ENCODE measurements around the gene KCNAB1.

The KCNAB1 gene

GRCh38 chr3:156455839-156456238 is 335.5 kb downstream of the KCNAB1 start:
- TF ChIP-seq FOXP2 (optimal IDR thresholded peaks at IDR 0.05; ENCODE audit: borderline replicate concordance, extremely low read depth, extremely low read length, insufficient read depth) (no peak), SIN3A (IDR thresholded peaks at IDR 0.05; ENCODE audit: borderline replicate concordance, insufficient read depth, low read length) (no peak), POLR2AphosphoS5 (IDR thresholded peaks at IDR 0.05; ENCODE audit: low read depth, low read length) (no peak), TAF1 (IDR thresholded peaks at IDR 0.05; ENCODE audit: borderline replicate concordance, insufficient read depth, low read length) (no peak)
- TF ChIP-seq, protein P1, sequence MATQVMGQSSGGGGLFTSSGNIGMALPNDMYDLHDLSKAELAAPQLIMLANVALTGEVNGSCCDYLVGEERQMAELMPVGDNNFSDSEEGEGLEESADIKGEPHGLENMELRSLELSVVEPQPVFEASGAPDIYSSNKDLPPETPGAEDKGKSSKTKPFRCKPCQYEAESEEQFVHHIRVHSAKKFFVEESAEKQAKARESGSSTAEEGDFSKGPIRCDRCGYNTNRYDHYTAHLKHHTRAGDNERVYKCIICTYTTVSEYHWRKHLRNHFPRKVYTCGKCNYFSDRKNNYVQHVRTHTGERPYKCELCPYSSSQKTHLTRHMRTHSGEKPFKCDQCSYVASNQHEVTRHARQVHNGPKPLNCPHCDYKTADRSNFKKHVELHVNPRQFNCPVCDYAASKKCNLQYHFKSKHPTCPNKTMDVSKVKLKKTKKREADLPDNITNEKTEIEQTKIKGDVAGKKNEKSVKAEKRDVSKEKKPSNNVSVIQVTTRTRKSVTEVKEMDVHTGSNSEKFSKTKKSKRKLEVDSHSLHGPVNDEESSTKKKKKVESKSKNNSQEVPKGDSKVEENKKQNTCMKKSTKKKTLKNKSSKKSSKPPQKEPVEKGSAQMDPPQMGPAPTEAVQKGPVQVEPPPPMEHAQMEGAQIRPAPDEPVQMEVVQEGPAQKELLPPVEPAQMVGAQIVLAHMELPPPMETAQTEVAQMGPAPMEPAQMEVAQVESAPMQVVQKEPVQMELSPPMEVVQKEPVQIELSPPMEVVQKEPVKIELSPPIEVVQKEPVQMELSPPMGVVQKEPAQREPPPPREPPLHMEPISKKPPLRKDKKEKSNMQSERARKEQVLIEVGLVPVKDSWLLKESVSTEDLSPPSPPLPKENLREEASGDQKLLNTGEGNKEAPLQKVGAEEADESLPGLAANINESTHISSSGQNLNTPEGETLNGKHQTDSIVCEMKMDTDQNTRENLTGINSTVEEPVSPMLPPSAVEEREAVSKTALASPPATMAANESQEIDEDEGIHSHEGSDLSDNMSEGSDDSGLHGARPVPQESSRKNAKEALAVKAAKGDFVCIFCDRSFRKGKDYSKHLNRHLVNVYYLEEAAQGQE (IDR thresholded peaks at IDR 0.05; ENCODE audit: insufficient read depth in 1 of 2, low read depth in 2 of 2, low read length in 2 of 2), result no peak

- TF ChIP-seq, protein P1 (IDR thresholded peaks at IDR 0.05; ENCODE audit: insufficient read depth in 1 of 2, low read depth in 2 of 2, low read length in 2 of 2), result no peak
- TF ChIP-seq TAF1 (IDR thresholded peaks at IDR 0.05; ENCODE audit: borderline replicate concordance, insufficient read depth, low read length) (no peak), POLR2AphosphoS5 (IDR thresholded peaks at IDR 0.05; ENCODE audit: low read depth, low read length) (no peak), FOXP2 (optimal IDR thresholded peaks at IDR 0.05; ENCODE audit: borderline replicate concordance, extremely low read depth, extremely low read length, insufficient read depth) (no peak), SIN3A (IDR thresholded peaks at IDR 0.05; ENCODE audit: borderline replicate concordance, insufficient read depth, low read length) (no peak)
Measured at GRCh38 chr3:156456771-156457224, 336.4 kb downstream of the KCNAB1 start.

GRCh38 chr3:156459434-156459833 is 339.1 kb downstream of the KCNAB1 start:
- TF ChIP-seq POLR2AphosphoS5 (IDR thresholded peaks at IDR 0.05; ENCODE audit: low read depth, low read length) (no peak), SIN3A (IDR thresholded peaks at IDR 0.05; ENCODE audit: borderline replicate concordance, insufficient read depth, low read length) (no peak), FOXP2 (optimal IDR thresholded peaks at IDR 0.05; ENCODE audit: borderline replicate concordance, extremely low read depth, extremely low read length, insufficient read depth) (no peak), TAF1 (IDR thresholded peaks at IDR 0.05; ENCODE audit: borderline replicate concordance, insufficient read depth, low read length) (no peak)
- TF ChIP-seq, protein P1 (IDR thresholded peaks at IDR 0.05; ENCODE audit: insufficient read depth in 1 of 2, low read depth in 2 of 2, low read length in 2 of 2), result no peak

- TF ChIP-seq, protein P1 (IDR thresholded peaks at IDR 0.05; ENCODE audit: insufficient read depth in 1 of 2, low read depth in 2 of 2, low read length in 2 of 2), result no peak
- TF ChIP-seq SIN3A (IDR thresholded peaks at IDR 0.05; ENCODE audit: borderline replicate concordance, insufficient read depth, low read length), result no peak
- TF ChIP-seq TAF1 (IDR thresholded peaks at IDR 0.05; ENCODE audit: borderline replicate concordance, insufficient read depth, low read length), result no peak
- no peak for TF ChIP-seq POLR2AphosphoS5 (IDR thresholded peaks at IDR 0.05; ENCODE audit: low read depth, low read length)
- TF ChIP-seq FOXP2 (optimal IDR thresholded peaks at IDR 0.05; ENCODE audit: borderline replicate concordance, extremely low read depth, extremely low read length, insufficient read depth), result no peak
Measured at GRCh38 chr3:156460206-156460611, 339.8 kb downstream of the KCNAB1 start.

DNA sequence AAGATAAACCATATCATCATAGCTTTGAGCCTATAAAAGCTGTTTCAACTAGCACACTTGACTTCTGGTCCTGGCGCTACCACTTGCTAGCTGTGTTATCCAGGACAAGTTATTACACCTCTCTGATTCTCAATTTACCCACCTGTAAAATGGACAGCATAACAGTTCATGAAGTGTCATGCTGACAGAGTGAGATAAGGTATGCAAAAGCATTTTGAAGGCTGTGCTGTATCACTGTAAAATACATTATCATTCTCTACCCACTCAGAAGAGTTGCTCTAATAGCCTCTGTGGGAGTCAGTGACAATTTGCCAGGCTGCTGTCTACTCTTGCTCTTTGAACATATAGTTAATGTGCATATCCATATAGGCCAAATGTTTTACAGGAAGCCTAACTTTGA is 341.5 kb downstream of the KCNAB1 start:
- TF ChIP-seq, protein P1 (IDR thresholded peaks at IDR 0.05; ENCODE audit: insufficient read depth in 1 of 2, low read depth in 2 of 2, low read length in 2 of 2), result no peak
- no peak for TF ChIP-seq SIN3A (IDR thresholded peaks at IDR 0.05; ENCODE audit: borderline replicate concordance, insufficient read depth, low read length)
- no peak for TF ChIP-seq POLR2AphosphoS5 (IDR thresholded peaks at IDR 0.05; ENCODE audit: low read depth, low read length)
- no peak for TF ChIP-seq TAF1 (IDR thresholded peaks at IDR 0.05; ENCODE audit: borderline replicate concordance, insufficient read depth, low read length)

Measured in PFSK-1 (cell line).